ENCODE results near the gene PPIE.
"Not testable (repeated sequence)": the region's sequence is repeated elsewhere in the genome, so short reads cannot be mapped to it uniquely, and the experiment has no call there.

Gene PPIE

DNA sequence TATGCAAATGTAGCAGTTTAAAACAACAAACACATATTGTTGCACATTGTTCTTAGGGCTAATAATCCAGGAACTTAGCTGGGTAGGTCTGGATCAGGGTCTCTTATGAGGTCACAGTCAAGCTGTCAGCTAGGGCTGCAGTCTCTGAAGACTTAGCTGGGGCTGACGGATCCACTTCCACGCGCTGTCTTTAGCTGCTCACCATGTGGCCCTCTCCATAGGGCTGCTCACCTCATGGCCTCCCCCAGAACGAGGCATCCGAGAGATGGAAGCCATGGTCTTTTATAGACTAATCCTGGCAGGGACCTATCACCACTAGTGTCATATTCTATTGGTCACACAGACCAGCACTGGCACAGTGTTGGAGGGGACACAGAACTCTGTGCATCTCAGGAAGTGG, 41.1 kb downstream of the PPIE start:
- no peak for DNase-seq

DNA sequence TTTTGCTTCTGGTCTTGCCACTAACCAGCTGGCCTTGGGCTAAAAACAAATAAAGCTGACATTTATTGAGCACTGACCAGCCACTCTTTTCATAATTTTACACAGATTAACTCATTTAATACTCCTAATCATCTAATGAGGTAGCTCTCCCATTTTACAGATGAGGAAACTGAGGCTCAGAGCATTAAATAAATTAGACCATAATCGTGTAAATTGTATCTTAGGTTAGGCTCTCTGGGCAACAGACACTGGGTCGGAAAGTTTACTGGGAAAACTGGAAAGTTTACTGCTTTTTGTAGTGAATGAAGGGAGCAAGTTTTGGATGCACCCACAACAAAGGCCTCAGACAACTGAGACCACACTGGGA, 42.6 kb downstream of the PPIE start:
- no peak for DNase-seq

- no peak for DNase-seq
Observed at GRCh38 chr1:39782103-39782502, 43.4 kb downstream of the PPIE start.

- not testable (repeated sequence) for DNase-seq
Observed at GRCh38 chr1:39782685-39783084, 44.0 kb downstream of the PPIE start.

DNA sequence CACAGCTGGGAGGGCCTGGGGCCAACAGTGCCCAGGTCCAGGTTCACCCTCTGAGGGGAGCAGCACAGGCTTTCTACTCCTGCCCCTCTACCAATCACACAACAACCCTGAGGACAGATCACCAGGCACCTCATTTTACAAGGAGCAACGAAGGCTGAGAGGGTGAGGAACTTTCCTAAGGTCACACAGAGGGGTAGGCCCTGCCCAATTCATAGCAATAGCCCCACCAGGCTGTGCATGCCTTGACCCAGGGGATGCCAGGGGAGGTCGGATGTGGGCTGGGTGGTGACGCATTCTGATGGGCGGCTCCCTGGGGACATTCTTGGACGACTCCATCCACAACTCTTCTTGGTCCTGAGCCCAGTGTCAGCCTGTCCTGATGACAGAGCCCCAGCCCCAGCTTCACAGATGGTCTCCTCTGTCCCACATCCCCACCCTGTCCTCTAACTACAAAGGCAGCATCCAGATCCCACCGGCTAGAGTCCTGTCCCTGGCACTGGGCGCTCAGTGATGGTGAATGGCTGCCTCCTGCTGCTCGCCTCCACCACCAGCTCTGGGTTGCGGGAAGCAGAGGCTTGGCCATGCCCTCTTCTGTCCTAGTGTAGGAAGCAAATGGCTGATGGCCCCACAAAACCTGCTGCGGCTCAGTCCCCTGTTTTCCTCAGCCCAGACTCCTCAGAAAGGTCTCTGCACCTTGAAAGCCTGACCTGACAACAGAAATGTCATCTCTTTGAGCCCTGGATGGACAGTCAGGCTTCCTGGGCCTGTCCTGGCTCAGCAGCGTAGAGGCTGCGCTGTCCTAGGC, 47.8 kb downstream of the PPIE start:
- not testable (repeated sequence) for DNase-seq

GRCh38 chr1:39787108-39787375, 48.4 kb downstream of the PPIE start:
- not testable (repeated sequence) for DNase-seq

DNA sequence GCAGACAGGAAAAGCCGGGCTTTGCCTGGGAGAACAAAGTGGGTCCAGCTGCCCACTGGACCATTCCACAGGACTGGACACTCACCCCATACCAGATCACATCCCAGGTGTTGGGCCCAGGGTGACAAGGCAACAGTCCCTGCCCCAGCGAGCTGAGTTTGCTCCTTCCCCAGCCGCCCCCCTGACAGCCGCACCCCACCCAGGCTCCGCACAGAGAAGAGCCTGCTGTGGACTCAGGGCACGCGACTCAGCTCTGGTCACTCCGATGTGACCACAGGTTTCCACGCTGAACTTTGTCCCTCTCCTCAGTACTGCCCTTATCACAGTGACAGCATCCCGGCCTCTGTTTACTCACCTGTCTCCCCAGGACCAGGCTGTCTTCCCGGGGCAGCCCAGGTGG, 48.8 kb downstream of the PPIE start:
- no peak for DNase-seq

- not testable (repeated sequence) for DNase-seq
Observed at GRCh38 chr1:39787964-39788363, 49.3 kb downstream of the PPIE start.

DNA sequence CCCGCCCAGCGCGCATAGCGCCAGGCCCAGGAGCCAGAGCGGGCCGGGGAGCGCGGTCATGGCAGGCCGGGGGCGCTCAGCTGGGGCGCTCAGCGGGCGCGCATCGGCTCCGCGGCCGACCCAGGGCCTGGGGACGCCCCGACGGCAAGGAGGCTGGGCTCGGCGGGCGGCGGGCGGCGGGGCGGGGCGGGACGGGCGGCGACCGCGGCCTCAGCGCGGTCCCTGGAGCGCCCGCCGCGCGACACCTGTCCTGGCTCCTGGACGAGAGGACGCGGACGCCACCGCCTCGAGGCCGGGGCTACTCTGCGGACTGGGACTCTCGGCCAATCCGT, 49.7 kb downstream of the PPIE start:
- DNase-seq: no peak

DNA sequence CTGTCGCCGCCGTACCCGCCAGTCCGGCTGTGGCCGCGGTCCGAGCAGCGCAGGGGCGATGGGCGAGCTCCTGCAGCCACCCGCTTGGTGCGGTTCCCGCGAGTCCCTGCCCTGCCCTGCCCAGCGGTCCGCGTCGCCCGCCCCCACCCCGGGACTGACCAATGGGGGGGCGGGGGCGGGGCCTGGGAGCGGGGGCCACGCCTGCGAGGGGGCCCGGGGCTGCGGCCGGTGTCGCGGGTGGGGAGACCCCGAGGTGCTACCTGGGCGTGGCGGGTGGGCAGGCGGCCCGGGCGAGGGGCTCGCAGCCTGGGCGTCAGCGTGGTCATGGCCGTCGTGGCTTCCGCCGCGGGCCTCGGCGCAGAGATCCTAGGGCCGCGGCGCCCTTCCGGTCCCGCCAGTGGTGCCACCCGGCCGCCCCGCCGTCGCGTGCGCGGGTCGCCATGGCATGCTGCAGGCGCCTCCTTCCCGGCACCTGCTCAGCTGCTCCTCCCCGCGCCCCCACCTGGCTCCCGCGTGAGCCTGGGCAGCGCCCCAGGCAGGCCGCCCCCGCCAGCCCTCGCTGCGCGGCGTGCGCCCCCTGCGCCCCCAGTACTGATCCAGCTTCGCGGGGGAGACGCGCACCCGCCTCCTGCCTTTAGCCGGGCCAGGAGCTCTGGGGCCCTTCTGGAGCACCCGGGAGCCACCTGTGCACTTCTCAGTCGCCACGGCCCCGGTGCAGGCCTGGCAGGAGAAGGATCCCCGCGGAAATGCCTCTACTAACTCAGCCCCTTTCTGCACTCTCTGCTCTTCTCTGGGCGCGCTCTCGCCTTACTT, 50.3 kb downstream of the PPIE start, which contains the start of gene BMP8B:
Gene BMP8B (minus strand): TSS at position 108 of the 813 bp plus-strand sequence. CDS start 380 bp downstream, outside the sequence.
- peak; percentile 12 for DNase-seq

DNA sequence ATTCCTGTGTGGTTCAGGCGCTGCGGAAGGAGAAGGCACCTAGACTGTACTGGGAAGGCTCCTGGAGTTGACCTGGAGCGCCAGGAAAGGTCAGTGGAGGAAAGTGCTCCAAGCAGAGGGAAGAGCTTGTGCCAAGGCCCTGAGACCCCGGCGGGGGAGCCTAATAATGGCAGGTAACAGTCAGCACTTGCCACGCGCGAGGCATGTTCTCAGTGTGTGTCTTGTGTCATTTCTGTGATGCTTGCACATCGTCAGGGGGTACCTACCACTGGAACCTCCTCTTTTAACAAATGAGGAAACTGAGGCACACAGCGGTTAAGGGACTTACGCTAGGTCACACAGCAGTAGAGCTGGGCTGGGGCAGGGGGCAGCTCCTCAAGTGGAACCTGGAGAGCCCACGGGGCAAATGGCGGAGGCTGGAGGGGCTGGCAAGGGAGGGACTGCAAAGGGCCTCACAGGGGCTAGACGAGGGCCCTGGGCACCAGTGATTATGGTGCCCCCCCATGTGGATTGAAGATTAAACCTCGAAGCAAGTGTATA, 51.0 kb downstream of the PPIE start:
- no peak for DNase-seq

DNA sequence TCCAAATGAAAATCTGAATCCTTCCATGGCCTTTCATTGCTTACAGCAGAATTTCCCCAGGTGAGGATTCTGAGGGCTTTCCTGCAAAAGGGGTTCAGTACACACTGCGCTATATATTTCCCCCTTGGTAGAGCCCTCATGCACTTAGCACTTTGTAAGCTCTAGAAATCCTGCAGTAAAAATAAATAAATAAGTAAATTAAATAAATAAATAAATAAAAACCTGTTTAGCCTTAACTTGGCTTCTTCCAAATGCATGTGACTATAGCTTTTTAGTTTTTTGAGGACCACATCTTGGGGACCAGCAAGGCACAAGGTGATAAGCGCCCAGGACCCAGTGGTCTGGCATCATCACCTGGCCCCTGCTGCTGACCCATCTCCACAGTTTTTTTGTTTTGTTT, 53.2 kb downstream of the PPIE start:
- DNase-seq: no peak

DNA sequence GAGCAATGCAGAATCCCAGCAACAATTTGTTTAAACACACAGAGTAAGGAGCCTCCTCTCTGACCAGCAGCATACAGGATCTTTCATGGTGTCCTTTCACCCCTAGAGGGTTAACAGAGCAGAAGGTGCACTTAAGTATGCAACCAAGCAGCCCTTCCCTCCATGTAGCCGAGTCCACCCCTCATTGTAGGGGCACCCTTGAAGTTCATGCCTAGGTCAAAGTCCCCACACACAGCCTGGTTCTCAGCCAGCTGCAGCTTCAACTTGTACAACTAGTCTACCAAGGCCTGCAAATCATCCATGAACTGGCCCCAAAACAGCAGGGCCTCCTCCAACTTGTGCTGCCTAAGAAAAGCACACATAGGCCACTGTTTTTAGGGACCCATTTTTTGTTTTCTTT, 57.0 kb downstream of the PPIE start:
- no peak for DNase-seq

DNA sequence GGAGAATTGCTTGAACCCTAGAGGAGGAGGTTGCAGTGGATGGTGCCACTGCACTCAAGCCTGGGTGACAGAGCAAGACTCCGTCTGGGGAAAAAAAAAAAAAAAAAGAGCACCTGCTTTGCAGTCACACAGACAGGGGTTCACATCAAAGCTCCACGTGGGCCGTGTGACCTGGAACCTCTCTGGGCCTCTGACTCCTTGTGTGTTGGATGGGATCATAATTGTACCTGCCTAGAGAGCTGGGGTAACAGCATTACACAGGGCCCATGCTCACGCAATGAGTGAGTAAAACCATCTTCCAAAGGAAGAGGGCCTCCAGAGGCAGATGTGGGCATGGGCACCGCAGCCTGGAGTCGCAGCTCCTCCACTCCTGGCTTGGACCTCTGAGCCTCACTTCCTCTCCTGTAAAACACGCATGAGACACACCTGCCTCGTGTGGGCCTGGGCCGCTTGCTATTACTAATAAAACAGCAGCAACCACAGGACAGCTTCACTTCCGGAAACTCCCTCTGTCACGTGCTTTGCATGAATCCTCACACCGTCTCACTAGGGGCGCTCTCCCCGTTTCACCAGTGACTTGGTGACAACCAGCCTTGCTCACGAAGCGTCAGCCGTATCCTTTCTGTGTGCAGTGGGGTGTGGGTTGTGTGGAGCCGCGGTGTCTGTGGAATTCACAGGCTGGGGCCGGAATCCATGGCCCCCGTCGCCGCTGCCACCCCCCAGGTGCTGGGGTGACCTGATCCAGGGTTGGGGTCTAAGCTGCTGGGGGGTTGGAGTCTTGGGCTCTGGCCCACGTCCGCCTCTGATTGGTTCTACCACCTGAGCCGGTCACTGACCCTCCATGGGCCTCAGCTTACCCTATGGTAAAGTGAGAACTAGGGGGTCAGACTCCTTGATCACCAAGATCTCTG, 60.4 kb downstream of the PPIE start:
- peak; percentile 64 for DNase-seq

- peak; percentile 4 for DNase-seq
Observed at GRCh38 chr1:39799770-39800470, 61.2 kb downstream of the PPIE start.

- no peak for DNase-seq
Observed at GRCh38 chr1:39800471-39800835, 61.8 kb downstream of the PPIE start.

- DNase-seq: no peak
Observed at GRCh38 chr1:39802496-39803260, 64.0 kb downstream of the PPIE start.

DNA sequence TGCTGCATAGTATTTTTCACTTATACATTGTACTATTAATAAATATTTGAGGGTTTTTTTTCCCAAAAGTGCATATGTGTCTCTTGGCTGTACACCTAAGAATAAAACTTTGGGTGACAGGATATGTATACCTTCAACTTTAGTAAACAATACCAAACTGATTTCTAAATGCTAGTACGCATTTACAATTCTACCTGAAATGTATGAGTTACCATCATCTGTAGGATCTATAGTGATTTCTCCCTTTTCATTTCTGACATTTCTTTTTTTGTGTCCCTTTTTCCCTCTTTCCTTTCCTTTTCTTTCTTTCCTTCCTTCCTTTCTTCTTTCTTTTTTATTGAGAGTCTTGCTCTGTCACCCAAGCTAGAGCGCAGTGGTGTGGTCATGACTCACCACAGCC, 66.7 kb downstream of the PPIE start:
- no peak for DNase-seq

- no peak for DNase-seq
Observed at GRCh38 chr1:39808784-39809517, 70.3 kb downstream of the PPIE start.

- DNase-seq: no peak
Observed at GRCh38 chr1:39812913-39813312, 74.2 kb downstream of the PPIE start.

All from SHP77 treated with DMSO at 0.1 percent for 48 hours (cell line).